ENCODE results near the gene SLC27A4. TPM values are rescaled to one million over a fixed set of nuclear protein-coding genes. Genes with fewer than 3 reads are reported as not detected.

SLC27A4 gene
- total RNA-seq = 10 to 100 TPM; 14.7 to 20.4 (median 18.4) TPM
- 21.7 TPM for polyA plus RNA-seq
- long read RNA-seq, donor 1, transcript SLC27A4-201 (13 exons, 3,028 nt) = major isoform, 35 of 73 reads
- long read RNA-seq, donor 1, partial matches to known transcripts = 26 of 73 reads
- long read RNA-seq, donor 1, other reads (novel, unspliced or antisense) = 12 of 73 reads
- long read RNA-seq, donor 2, transcript SLC27A4-201 (13 exons, 3,028 nt) = major isoform, 24 of 43 reads
- long read RNA-seq, donor 2, partial matches to known transcripts = 5 of 43 reads
- long read RNA-seq, donor 2, other reads (novel, unspliced or antisense) = 14 of 43 reads
- long read RNA-seq, donor 3, transcript SLC27A4-201 (13 exons, 3,028 nt) = major isoform, 24 of 72 reads
- long read RNA-seq, donor 3, partial matches to known transcripts = 24 of 72 reads
- long read RNA-seq, donor 3, other reads (novel, unspliced or antisense) = 24 of 72 reads
- long read RNA-seq, donor 4, transcript SLC27A4-201 (13 exons, 3,028 nt) = major isoform, 13 of 23 reads
- long read RNA-seq, donor 4, partial matches to known transcripts = 8 of 23 reads
- long read RNA-seq, donor 4, other reads (novel, unspliced or antisense) = 2 of 23 reads

DNA sequence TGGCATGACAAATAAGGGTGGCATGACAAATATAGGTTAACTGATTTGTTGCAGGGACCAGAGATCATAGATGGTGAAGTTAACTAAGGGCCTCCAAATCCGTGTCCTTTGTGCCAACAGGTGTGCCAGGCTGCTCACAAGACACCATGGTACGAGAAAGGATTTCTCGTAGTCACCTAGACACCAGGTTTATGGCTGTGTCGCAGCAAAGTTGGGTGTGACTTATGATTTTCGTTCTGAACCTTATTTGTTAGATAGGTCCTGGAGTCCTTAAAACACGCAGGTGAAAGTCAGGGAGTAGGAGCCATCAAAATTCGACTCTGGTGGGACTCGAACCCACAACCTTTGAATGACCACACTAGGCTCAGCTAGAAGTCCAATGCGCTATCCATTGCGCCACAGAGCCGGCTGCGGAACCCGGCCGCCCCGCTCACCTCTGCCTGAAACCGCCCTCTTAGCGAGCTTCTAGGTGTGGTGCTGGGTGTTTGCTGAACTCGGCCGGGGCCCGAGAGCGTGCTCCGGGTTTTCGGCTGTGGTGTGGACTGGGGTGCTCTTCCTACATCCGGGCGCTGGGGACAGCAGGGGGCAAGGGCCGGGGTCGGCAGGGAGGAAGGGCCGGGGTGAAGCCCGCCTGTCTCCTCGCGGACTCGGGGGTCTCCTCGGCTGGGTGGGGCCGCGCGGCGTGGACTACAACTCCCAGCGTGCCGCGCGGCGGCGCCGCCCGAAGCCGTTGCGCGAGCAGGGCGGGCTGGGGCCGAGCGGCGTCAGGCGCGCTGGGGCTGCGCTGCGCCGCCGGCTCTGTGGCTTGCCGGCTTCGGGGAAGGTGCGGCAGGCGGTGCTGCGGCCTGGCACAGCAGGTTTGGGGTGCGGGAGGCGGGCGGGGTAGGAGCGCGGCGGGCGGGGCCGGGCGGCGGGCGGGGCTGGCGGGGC lies at the start of gene SLC27A4:
Gene SLC27A4, plus strand, starts transcription at position 767 of the 930 bp plus-strand sequence. CDS start 2,606 bp downstream, outside the sequence.
- Histone ChIP-seq H3K27ac (ENCODE audit: low read length) (peak within 1 kb of the TSS; percentile 6), H3K9me3 (ENCODE audit: control insufficient read depth, low read length) (no peaks in the 10 kb centered on the region), H3K27me3 (ENCODE audit: control insufficient read depth, insufficient read depth) (no peaks in the 10 kb centered on the region), H3K4me1 (ENCODE audit: control insufficient read depth, insufficient read depth, low read length) (no peaks in the 10 kb centered on the region), H3K4me3 (ENCODE audit: low read length) (peak within 1 kb of the TSS; percentile 63)
- DNase-seq = peak; percentile 80 to 91 (median 88)
- intact Hi-C loops (cut with DNase I) = no loop called here
- peak; percentile 93 to 94 for ATAC-seq
- 7% methylated on average over 75 of the region's 75 CpGs for WGBS

DNA sequence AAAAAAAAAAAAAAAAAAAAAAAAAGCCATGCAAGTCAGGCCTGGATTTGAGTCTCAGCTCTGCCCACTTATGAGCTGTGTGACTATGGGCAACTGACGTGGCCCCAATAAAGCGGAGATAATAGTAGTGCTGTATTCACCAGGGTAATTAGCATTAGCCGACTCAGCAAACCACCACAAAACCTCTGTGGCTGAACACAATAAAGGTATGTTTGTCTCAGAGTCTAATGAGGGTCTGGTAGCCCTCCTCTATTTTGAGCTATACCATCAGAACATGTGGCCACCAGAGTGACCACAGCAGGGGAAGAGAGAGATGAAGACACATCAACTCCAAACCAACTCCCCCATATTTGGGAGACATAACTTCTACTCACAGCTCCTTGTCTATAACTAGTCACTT lies 48.3 kb upstream of the SLC27A4 start:
- no peak overlapping the region for H3K27ac ChIP-seq (ENCODE audit: low read length)
- no peaks in the 10 kb centered on the region for H3K9me3 ChIP-seq (ENCODE audit: control insufficient read depth, low read length)
- no peaks in the 10 kb centered on the region for H3K4me1 ChIP-seq (ENCODE audit: control insufficient read depth, insufficient read depth, low read length)
- WGBS = 96% methylated on average over 3 of the region's 3 CpGs
- DNase-seq (no peak), ATAC-seq (no peak)
- no peak overlapping the region for H3K4me3 ChIP-seq (ENCODE audit: low read length)
- H3K27me3 ChIP-seq (ENCODE audit: control insufficient read depth, insufficient read depth) = no peaks in the 10 kb centered on the region
- intact Hi-C loops (cut with DNase I) = no loop called here

GRCh38 chr9:128293091-128293490 lies 47.2 kb upstream of the SLC27A4 start:
- H3K9me3 ChIP-seq (ENCODE audit: control insufficient read depth, low read length) = no peaks in the 10 kb centered on the region
- no peaks in the 10 kb centered on the region for H3K27me3 ChIP-seq (ENCODE audit: control insufficient read depth, insufficient read depth)
- DNase-seq (no peak), ATAC-seq (no peak)
- no peaks in the 10 kb centered on the region for H3K4me1 ChIP-seq (ENCODE audit: control insufficient read depth, insufficient read depth, low read length)
- 85% methylated on average over 4 of the region's 4 CpGs for WGBS
- H3K27ac ChIP-seq (ENCODE audit: low read length) = no peak overlapping the region
- H3K4me3 ChIP-seq (ENCODE audit: low read length) = no peak overlapping the region
- intact Hi-C loops (cut with DNase I) = no loop called here

- no peaks in the 10 kb centered on the region for H3K4me1 ChIP-seq (ENCODE audit: control insufficient read depth, insufficient read depth, low read length)
- H3K4me3 ChIP-seq (ENCODE audit: low read length) = no peak overlapping the region
- WGBS = 86% methylated on average over 4 of the region's 4 CpGs
- DNase-seq = no peak
- H3K27ac ChIP-seq (ENCODE audit: low read length) = no peak overlapping the region
- H3K27me3 ChIP-seq (ENCODE audit: control insufficient read depth, insufficient read depth) = no peaks in the 10 kb centered on the region
- intact Hi-C loops (cut with DNase I) = no loop called here
- no peaks in the 10 kb centered on the region for H3K9me3 ChIP-seq (ENCODE audit: control insufficient read depth, low read length)
- ATAC-seq = no peak
Measured at GRCh38 chr9:128294142-128294541, 46.2 kb upstream of the SLC27A4 start.

DNA sequence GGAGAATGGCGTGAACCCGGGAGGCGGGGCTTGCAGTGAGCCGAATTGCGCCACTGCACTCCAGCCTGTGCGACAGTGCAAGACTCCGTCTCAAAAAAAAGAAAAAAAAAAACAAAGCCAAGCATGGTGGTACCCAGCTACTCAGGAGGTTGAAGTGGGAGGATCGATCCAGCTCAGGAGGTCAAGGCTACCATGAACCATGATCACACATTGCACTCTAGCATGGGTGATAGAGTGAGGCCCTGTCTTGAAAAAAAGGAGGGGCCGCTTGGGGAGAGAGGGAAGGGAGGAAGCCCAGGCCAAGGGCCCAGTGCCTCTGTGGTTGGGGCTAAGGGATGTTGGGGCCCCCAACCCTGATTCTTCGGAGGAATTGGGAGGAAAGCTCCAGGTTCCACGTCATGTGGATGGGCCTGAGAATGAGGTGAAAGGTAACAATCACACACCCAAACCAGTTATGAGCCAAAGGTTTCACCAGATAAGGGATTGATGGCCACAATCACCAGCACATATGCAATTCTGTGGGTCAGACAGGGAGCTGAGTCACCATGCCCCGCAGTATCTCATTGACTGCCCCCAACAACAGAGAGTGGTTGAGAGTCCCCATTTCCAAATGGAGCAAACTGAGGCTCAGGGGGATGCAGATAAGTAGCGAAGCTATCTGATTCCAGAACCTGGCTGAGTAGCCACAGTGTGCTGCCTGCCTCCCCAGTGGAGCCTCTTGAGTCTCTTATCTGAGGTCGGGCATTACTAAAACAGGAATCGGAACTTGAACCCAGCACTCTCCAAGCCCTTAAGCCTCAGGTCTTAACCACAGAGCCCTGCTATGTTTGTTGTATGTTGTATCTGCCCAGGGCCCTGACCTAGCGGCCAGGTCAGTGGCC lies 43.7 kb upstream of the SLC27A4 start:
- no peak for ATAC-seq
- DNase-seq = no peak
- intact Hi-C loops (cut with DNase I) = no loop called here
- Histone ChIP-seq H3K4me3 (ENCODE audit: low read length) (no peak overlapping the region), H3K27ac (ENCODE audit: low read length) (no peak overlapping the region), H3K27me3 (ENCODE audit: control insufficient read depth, insufficient read depth) (no peaks in the 10 kb centered on the region), H3K9me3 (ENCODE audit: control insufficient read depth, low read length) (no peaks in the 10 kb centered on the region), H3K4me1 (ENCODE audit: control insufficient read depth, insufficient read depth, low read length) (no peaks in the 10 kb centered on the region)
- WGBS = 86% methylated on average over 16 of the region's 16 CpGs

GRCh38 chr9:128297221-128297773 lies 43.0 kb upstream of the SLC27A4 start:
- H3K9me3 ChIP-seq (ENCODE audit: control insufficient read depth, low read length) = no peaks in the 10 kb centered on the region
- ATAC-seq (no peak), DNase-seq (no peak)
- no peaks in the 10 kb centered on the region for H3K4me1 ChIP-seq (ENCODE audit: control insufficient read depth, insufficient read depth, low read length)
- intact Hi-C loops (cut with DNase I) = no loop called here
- H3K4me3 ChIP-seq (ENCODE audit: low read length) = no peak overlapping the region
- WGBS = 84% methylated on average over 2 of the region's 2 CpGs
- H3K27ac ChIP-seq (ENCODE audit: low read length) = no peak overlapping the region
- no peaks in the 10 kb centered on the region for H3K27me3 ChIP-seq (ENCODE audit: control insufficient read depth, insufficient read depth)

DNA sequence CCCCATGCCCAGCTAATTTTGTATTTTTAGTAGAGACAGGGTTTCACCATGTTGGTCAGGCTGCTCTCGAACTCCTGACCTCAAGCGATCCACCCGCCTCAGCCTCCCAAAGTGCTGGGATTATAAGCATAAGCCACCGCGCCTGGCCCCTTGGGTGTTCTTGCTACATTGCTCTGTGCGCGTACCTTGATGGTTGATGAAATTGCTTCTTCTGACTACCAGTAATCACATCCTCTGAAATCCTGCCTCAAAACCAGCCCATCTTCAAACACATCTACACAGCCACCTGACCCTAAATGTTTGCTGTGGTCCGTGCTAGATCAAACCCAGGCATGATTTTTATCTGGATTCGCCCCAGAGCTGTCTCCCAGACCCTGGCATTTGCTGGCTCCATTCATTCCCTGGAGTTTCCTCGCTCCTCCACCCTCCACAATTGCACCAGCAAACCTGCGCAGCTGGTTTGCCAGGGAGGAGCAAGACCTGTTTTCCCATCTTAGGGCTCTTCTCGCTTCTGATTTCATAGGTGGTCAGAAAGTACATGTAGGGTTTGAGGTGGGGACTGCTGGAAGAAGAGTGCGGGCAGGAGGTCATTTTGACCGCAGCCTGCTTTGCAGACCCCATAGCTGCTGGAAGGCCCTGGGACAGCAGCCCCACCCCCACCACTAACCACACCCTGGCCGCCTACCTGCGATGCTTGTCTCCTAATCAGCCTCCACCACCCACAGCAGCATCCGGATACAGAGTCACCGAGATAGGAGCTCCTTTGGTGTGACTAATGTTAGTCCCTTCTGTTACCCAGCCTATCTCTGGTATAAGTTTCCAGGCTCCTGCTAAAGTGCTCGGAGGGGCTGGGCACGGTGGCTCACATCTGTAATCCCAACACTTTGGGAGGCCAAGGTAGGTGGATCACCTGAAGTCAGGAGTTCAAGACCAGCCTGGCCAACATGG lies 41.5 kb upstream of the SLC27A4 start:
- DNase-seq = no peak
- WGBS = 90% methylated on average over 20 of the region's 20 CpGs
- intact Hi-C loops (cut with DNase I) = no loop called here

GRCh38 chr9:128304136-128304970 lies 36.0 kb upstream of the SLC27A4 start:
- no peaks in the 10 kb centered on the region for H3K27me3 ChIP-seq (ENCODE audit: control insufficient read depth, insufficient read depth)
- no peak overlapping the region for H3K27ac ChIP-seq (ENCODE audit: low read length)
- no peak overlapping the region for H3K4me3 ChIP-seq (ENCODE audit: low read length)
- intact Hi-C loops (cut with DNase I) = no loop called here
- DNase-seq (no peak), ATAC-seq (peak in 1 of 2 donors; percentile 8)
- no peaks in the 10 kb centered on the region for H3K9me3 ChIP-seq (ENCODE audit: control insufficient read depth, low read length)
- no peaks in the 10 kb centered on the region for H3K4me1 ChIP-seq (ENCODE audit: control insufficient read depth, insufficient read depth, low read length)
- 76% methylated on average over 9 of the region's 9 CpGs for WGBS

More for the DNA sequence above, 41.5 kb upstream of the SLC27A4 start:
- Histone ChIP-seq H3K4me1 (ENCODE audit: control insufficient read depth, insufficient read depth, low read length) (no peaks in the 10 kb centered on the region), H3K4me3 (ENCODE audit: low read length) (no peak overlapping the region), H3K27ac (ENCODE audit: low read length) (no peak overlapping the region), H3K27me3 (ENCODE audit: control insufficient read depth, insufficient read depth) (no peaks in the 10 kb centered on the region), H3K9me3 (ENCODE audit: control insufficient read depth, low read length) (no peaks in the 10 kb centered on the region)
- ATAC-seq = no peak

DNA sequence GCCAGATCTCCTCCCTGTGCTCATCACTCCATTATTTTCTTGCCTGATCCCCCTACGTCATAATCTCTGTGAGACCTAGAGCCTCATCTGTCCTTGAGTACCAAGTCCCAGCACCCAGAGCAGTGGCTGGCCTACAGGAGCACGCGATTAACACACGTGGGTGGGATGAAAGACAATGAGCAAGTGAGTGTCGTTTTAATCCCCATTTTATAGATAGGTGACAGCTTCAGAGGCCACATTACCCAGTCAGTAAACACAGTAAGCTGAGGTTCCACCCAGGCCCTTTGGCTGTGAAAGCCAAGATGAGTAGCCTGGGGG lies 35.4 kb upstream of the SLC27A4 start:
- WGBS = 66% methylated on average over 5 of the region's 5 CpGs
- intact Hi-C loops (cut with DNase I) = no loop called here
- Histone ChIP-seq H3K27me3 (ENCODE audit: control insufficient read depth, insufficient read depth) (no peaks in the 10 kb centered on the region), H3K4me3 (ENCODE audit: low read length) (no peak overlapping the region), H3K27ac (ENCODE audit: low read length) (no peak overlapping the region), H3K4me1 (ENCODE audit: control insufficient read depth, insufficient read depth, low read length) (no peaks in the 10 kb centered on the region), H3K9me3 (ENCODE audit: control insufficient read depth, low read length) (no peaks in the 10 kb centered on the region)
- DNase-seq (no peak), ATAC-seq (no peak)

All from right cardiac atrium (tissue), 5 donors.